Activated CD8-positive, alpha-beta memory T cell treated with anti-CD3 and anti-CD28 coated beads, Interleukin-2, amount 50 U/mL, for 1 hour (primary cell): Measurements from ENCODE around the gene ATG101.

Source experiments
- DNase-seq: peaks from one replicate; pipeline ENCODE4 v3.0.0-alpha.2; 2020; ENCODE audit errors: extremely low read depth

Gene ATG101

GRCh38 chr12:52079576-52080402 lies 10.0 kb downstream of the ATG101 start, which contains the start of gene SMIM41:
SMIM41 (plus strand) TSS chr12:52079704; CDS start chr12:52079780, 76 bp downstream.
- DNase-seq = no peak

- no peak for DNase-seq
These were observed 10.8 kb downstream of the ATG101 start for GRCh38 chr12:52080403-52081251.

- DNase-seq = no peak
These were observed 11.5 kb downstream of the ATG101 start for GRCh38 chr12:52081263-52081733.

- DNase-seq = no peak
These were observed 12.4 kb downstream of the ATG101 start for GRCh38 chr12:52082026-52082668.

- DNase-seq = no peak
These were observed 12.8 kb downstream of the ATG101 start for GRCh38 chr12:52082669-52082987.

GRCh38 chr12:52082988-52083637 lies 13.3 kb downstream of the ATG101 start:
- no peak for DNase-seq

GRCh38 chr12:52083638-52083996 lies 13.8 kb downstream of the ATG101 start:
- DNase-seq = no peak

- DNase-seq = no peak
These were observed 14.9 kb downstream of the ATG101 start for GRCh38 chr12:52084491-52085231.

GRCh38 chr12:52085682-52086180 lies 16.0 kb downstream of the ATG101 start:
- no peak for DNase-seq

GRCh38 chr12:52086366-52086765 lies 16.6 kb downstream of the ATG101 start:
- DNase-seq = no peak

- DNase-seq = no peak
These were observed 17.4 kb downstream of the ATG101 start for GRCh38 chr12:52086944-52087835.

GRCh38 chr12:52087961-52088820 lies 18.4 kb downstream of the ATG101 start:
- DNase-seq = no peak

GRCh38 chr12:52089491-52089890 lies 19.7 kb downstream of the ATG101 start:
- DNase-seq = no peak

- DNase-seq = no peak
These were observed 20.5 kb downstream of the ATG101 start for GRCh38 chr12:52090291-52090690.

- no peak for DNase-seq
These were observed 21.3 kb downstream of the ATG101 start for GRCh38 chr12:52091061-52091460.

GRCh38 chr12:52091869-52092268 lies 22.1 kb downstream of the ATG101 start:
- no peak for DNase-seq

GRCh38 chr12:52093346-52093745 lies 23.6 kb downstream of the ATG101 start:
- DNase-seq = no peak

GRCh38 chr12:52096332-52097044 lies 26.7 kb downstream of the ATG101 start:
- no peak for DNase-seq
